Measurements from ENCODE around the gene YIPF2.
"Not testable (repeated sequence)": the region's sequence is repeated elsewhere in the genome, so short reads cannot be mapped to it uniquely, and the experiment has no call there.

The YIPF2 gene

DNA sequence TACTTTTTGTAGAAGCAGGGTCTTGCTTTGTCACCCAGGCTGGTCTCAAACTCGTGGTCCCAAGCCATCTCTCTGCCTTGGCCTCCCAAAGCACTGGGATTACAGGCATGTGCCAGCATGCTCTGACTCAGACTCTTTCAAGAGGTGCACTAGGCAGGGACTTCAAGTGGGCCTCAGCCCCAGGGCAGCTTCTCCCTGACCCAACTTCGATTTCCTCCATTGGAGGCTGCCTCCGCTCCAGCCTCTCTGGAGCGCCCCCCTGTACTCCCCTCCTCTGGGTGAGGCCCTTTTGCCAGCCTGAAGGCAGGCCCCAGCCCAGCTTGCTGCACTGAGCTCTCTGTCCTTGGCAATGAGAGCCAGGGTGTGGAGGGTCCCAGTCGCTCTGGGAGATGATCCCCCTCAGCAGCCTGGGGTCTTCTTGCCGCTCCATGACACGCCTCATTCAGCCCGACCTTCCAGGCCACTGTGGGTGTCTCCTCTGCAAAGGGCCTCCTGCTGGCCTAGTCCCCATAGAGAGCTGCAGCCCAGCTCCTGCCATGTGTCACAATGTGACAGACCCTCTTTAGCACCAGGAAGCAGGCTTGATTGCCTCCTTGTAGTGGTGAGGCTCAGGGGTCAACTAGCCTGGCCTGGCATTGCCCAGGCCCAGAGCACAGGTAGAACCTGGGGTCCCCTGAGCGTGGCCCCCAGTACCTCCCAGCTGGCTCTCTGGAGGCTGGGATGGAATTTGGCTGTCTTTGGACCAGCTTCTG, 40.6 kb downstream of the YIPF2 start:
- no peaks in the 10 kb centered on the region for H3K4me1 Mint-ChIP-seq (ENCODE audit: low read depth)
- H3K27ac Mint-ChIP-seq: no peak overlapping the region
- no peaks in the 10 kb centered on the region for H3K9me3 Mint-ChIP-seq

DNA sequence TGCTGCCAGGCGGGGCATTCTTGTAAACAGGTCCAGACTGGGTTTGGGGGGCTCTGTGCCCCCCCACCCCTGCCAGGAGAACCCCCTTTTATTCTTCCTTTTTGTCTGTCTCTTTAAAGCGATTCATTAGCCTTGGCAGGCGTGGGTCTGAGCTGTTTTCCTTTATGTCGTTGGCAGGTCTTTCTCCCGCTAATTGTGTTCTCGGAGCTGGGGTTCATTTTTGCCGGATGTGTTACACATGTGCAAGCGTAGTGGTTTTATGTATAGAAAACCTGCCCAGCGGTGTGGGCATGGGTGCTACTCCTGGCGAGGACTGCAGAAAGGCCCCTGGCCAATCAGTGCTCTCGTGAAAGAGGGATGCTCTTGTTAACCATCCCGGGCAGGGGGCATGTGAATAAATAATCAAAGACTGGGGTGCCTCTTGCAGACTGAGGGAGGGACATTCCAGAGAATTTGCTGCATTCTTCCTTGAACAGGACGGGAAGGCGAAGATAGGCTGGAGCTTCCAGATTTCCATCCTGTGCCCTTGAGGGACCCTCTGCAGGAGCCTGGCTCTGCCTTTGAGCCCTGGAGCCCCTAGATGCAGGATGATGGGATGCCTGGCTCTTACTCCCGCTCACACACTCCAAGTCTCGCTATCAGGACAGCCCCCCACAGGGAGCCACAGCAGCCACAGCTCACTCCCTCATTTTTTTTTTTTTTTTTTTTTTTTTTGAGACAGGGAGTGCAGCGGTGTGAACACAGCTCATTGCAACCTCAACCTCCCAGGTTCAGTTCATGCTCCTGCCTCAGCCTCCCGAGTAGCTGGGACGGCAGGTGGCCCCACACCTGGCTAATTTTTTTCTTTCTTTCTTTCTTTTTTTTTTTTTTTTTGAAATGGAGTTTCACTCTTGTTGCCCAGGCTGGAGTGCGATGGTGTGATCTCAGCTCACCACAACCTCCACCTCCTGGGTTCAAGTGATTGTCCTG, 43.0 kb downstream of the YIPF2 start:
- Mint-ChIP-seq H3K4me1 (ENCODE audit: low read depth) (no peaks in the 10 kb centered on the region), H3K27ac (no peak overlapping the region)

More for the DNA sequence above, 40.6 kb downstream of the YIPF2 start:
- H3K36me3 Mint-ChIP-seq (ENCODE audit: low read depth): no peaks in the 10 kb centered on the region
- no peak for DNase-seq (ENCODE audit: low spot score)
- no peak overlapping the region for H3K4me3 Mint-ChIP-seq
- no peaks in the 10 kb centered on the region for H3K27me3 Mint-ChIP-seq (ENCODE audit: low read depth)

DNA sequence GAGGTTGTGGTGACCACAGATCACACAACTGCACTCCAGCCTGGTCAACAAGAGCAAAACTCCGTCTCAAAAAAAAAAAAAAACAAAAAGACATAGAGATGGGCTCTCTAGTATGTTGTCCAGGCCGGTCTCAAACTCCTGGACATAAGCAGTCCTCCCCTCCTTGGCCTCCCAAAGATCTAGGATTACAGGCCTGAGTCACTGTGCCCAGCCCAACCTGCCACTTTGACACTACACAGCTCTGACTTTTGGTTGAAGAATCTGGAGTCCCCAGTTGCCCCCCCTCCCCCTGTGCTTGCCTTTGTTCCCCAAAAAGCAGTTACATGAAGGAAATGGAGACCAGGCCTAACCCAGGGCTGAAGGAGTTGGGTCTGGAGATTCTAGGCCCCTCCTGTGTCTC, 44.2 kb downstream of the YIPF2 start:
- no peak overlapping the region for H3K4me3 Mint-ChIP-seq
- DNase-seq (ENCODE audit: low spot score): no peak
- peaks cover 3% of the 10 kb centered on the region for H3K4me1 Mint-ChIP-seq (ENCODE audit: low read depth)
- no peaks in the 10 kb centered on the region for H3K9me3 Mint-ChIP-seq
- no peaks in the 10 kb centered on the region for H3K27me3 Mint-ChIP-seq (ENCODE audit: low read depth)
- H3K27ac Mint-ChIP-seq: no peak overlapping the region
- H3K36me3 Mint-ChIP-seq (ENCODE audit: low read depth): peaks cover 1% of the 10 kb centered on the region

More for the DNA sequence above, 43.0 kb downstream of the YIPF2 start:
- H3K4me3 Mint-ChIP-seq: no peak overlapping the region
- no peaks in the 10 kb centered on the region for H3K36me3 Mint-ChIP-seq (ENCODE audit: low read depth)
- DNase-seq (ENCODE audit: low spot score): no peak
- H3K27me3 Mint-ChIP-seq (ENCODE audit: low read depth): no peaks in the 10 kb centered on the region
- H3K9me3 Mint-ChIP-seq: no peaks in the 10 kb centered on the region

DNA sequence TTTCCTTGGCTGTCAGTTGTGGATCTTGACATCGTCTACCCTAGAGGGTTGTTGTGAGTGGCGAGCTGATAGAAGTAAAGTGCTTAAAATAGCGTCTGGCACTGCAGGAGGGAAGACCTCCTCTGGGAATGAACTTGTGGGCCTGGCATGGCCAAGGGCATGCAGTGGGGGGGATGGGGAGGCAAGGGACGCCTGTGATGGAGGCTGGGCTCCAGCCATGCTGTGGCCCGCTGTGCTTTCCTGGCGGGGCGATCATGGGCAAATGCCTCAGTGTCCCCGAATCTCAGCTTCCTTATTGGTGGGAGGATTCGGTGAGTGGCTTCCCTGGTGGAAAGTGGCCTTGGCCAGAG, 46.4 kb downstream of the YIPF2 start:
- Mint-ChIP-seq H3K4me3 (no peak overlapping the region), H3K9me3 (no peaks in the 10 kb centered on the region), H3K36me3 (ENCODE audit: low read depth) (peaks cover 2% of the 10 kb centered on the region), H3K27me3 (ENCODE audit: low read depth) (no peaks in the 10 kb centered on the region), H3K4me1 (ENCODE audit: low read depth) (peaks cover 15% of the 10 kb centered on the region), H3K27ac (no peak overlapping the region)
- no peak for DNase-seq (ENCODE audit: low spot score)

DNA sequence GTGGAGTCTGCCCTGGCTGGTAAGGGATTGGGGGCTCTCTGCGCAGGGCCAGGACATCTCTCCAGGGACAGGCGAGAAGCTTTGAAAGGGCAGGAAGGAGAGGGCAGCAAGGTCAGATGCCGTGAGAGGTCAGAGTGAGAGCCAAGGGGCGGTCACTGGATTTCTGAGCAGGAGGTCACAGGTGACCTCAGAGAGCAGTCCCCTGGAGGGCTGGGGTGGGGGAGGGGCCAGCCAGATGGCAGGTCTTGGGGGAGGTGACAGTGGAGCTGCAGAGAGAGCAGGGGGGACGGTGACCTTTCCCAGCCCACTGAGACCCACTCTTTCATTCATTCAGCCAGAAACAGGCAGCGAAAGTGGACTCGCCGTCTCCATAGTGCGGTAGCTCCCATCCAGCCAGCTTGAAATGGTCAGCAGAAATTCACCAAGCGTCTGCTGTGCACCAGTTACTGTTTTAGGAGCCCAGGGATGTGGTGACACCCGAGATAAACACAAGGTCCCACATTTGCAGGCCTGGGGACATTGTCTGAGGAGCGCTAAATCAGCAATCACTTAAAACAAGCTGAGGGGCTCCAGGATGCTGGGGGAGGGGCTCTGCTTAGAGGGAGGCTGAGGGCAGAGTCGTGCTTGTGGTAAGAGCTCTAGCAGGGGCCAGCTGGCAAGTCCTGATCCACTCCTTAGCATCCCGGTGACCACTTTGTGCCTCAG, 46.9 kb downstream of the YIPF2 start:
- no peak for DNase-seq (ENCODE audit: low spot score)
- Mint-ChIP-seq H3K27ac (no peak overlapping the region), H3K9me3 (no peaks in the 10 kb centered on the region)

DNA sequence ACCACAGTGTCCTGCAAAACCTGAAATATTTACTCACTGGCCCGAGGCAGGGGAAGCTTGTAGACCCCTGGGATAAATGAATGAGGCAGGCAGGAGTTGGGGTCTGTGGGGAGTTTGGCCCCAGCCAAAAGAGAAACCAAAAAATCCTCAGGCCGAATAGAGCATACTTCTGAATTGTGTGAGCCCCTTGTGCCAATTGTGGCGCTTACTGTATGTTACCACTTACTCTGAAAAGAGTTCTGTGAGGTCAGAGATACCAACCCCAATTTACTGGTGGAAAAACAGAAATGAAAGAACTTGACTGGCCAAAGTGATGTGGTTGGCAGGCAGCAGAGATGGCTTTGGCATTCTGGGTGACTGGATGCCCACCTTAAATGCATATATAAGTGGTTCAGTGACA, 50.2 kb downstream of the YIPF2 start:
- DNase-seq (ENCODE audit: low spot score): no peak
- Mint-ChIP-seq H3K4me3 (peak overlapping the region; percentile 51), H3K4me1 (ENCODE audit: low read depth) (peaks cover 24% of the 10 kb centered on the region), H3K27me3 (ENCODE audit: low read depth) (no peaks in the 10 kb centered on the region), H3K9me3 (no peaks in the 10 kb centered on the region), H3K27ac (peak overlapping the region; percentile 73), H3K36me3 (ENCODE audit: low read depth) (peaks cover 7% of the 10 kb centered on the region)

More for the DNA sequence above, 46.9 kb downstream of the YIPF2 start:
- Mint-ChIP-seq H3K27me3 (ENCODE audit: low read depth) (no peaks in the 10 kb centered on the region), H3K36me3 (ENCODE audit: low read depth) (peaks cover 2% of the 10 kb centered on the region), H3K4me3 (no peak overlapping the region), H3K4me1 (ENCODE audit: low read depth) (peaks cover 19% of the 10 kb centered on the region)

DNA sequence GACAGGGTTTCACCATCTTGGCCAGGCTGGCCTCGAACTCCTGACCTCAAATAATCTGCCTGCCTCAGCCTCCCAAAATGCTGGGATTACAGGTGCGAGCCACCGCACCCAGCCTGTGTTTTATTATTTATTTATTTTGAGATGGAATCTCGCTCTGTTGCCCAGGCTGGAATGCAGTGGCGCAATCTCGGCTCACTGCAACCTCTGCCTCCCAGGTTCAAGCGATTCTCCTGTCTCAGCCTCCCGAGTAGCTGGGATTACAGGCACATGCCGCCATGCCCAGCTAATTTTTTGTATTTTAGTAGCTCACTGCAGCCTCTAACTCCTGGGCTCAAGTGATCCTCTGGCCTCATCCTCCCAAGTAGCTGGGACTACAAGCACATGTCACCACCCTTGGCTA, 50.8 kb downstream of the YIPF2 start:
- peak overlapping the region; percentile 73 for H3K27ac Mint-ChIP-seq
- DNase-seq (ENCODE audit: low spot score); H3K27me3 Mint-ChIP-seq (ENCODE audit: low read depth); H3K36me3 Mint-ChIP-seq (ENCODE audit: low read depth); H3K4me3 Mint-ChIP-seq; H3K9me3 Mint-ChIP-seq: not testable (repeated sequence)
- H3K4me1 Mint-ChIP-seq (ENCODE audit: low read depth): peaks cover 30% of the 10 kb centered on the region

DNA sequence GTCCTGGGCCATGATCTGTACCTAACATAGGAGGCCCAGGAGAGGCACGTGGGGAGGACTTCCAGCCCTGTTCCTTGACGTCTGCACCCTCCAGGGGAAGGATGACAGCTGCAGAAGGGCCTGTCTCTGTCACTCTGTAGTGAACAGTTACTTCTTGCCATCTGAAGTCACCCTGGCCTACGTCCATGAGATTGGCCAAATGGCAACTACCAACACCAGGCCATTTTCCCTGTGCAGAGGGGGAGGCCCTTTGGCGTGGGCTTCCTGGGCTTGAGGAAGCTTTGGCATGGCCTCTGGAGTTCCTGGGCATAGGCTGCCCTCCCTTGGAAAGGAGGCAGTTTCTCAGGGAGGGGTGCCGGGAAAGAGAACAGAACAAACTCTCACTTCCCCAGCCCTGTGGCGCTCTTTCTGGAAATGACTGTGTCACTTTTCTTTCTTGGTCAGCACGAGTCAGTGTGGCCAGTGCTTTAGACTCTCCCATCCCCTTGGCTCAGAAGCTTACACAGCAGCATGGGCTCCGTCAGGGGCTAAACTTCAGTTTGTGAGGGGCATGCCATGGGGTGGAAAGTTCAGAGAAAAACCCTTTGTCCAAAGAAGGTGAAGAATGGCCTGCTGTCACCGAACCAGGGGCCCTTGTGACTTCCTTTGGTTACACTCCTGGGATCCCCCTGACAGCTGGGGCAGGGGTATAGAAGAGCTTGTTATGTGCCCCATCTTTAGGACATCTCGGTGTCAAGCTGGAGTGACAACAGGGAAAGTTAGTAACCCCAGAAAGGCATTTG, 51.8 kb downstream of the YIPF2 start:
- no peak for DNase-seq (ENCODE audit: low spot score)
- Mint-ChIP-seq H3K4me1 (ENCODE audit: low read depth) (peaks cover 31% of the 10 kb centered on the region), H3K27me3 (ENCODE audit: low read depth) (no peaks in the 10 kb centered on the region), H3K4me3 (no peak overlapping the region), H3K27ac (peak overlapping the region; percentile 26), H3K36me3 (ENCODE audit: low read depth) (peaks cover 9% of the 10 kb centered on the region), H3K9me3 (no peaks in the 10 kb centered on the region)

DNA sequence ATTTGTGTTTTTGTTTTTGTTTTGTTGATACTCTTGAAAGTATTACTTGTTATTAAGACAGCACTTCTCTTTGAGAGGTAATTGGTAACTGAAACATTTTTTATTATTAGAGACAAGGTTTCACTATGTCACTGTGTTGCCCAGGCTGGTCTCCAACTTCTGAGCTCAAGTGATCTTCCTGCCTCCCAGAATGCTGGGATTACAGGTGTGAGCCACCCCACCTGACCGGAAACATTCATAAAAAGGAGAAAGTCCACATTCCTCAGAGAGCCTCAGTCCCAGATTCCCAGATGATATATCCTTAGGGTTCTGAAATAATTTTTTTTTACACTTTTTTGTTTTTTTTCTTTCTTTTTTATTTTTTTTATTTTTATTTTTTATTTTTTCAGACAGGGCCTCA, 54.4 kb downstream of the YIPF2 start:
- peak overlapping the region; percentile 55 for H3K27ac Mint-ChIP-seq
- peaks cover 34% of the 10 kb centered on the region for H3K4me1 Mint-ChIP-seq (ENCODE audit: low read depth)
- peak overlapping the region; percentile 42 for H3K4me3 Mint-ChIP-seq

DNA sequence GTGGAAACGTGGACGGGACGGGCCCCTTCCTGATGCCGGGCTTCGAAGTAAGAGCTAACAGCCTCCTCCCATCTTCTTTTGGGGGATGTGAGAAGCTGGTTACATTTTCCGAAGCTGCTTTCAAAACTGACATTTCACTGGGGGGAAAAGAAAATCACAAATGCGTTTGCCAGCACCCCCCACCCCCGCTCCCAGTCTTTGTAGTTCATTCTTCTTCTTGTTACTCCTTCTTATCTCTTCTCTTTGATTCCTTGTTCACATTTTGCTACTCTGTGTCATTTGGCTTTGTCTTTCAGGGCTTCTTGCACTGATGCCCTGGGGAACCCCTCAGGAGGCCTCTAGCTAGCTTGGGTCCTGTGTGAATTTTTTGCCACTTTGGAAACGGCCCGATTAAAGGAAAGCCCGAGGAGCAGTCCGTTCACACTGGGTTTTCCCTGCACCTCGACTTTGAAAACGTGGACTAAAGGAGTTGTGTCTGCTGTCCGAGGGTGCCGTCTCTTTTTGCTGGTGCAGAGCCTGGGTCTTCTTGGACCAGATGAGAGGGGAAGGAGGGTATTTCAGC, 55.8 kb downstream of the YIPF2 start:
- H3K36me3 Mint-ChIP-seq (ENCODE audit: low read depth): peaks cover 6% of the 10 kb centered on the region
- H3K4me1 Mint-ChIP-seq (ENCODE audit: low read depth): peaks cover 31% of the 10 kb centered on the region
- peak overlapping the region; percentile 95 for H3K27ac Mint-ChIP-seq
- H3K4me3 Mint-ChIP-seq: peak overlapping the region; percentile 92
- H3K27me3 Mint-ChIP-seq (ENCODE audit: low read depth): no peaks in the 10 kb centered on the region
- DNase-seq (ENCODE audit: low spot score): no peak
- no peaks in the 10 kb centered on the region for H3K9me3 Mint-ChIP-seq

More for the DNA sequence above, 54.4 kb downstream of the YIPF2 start:
- Mint-ChIP-seq H3K36me3 (ENCODE audit: low read depth) (peaks cover 6% of the 10 kb centered on the region), H3K27me3 (ENCODE audit: low read depth) (no peaks in the 10 kb centered on the region), H3K9me3 (no peaks in the 10 kb centered on the region)
- DNase-seq (ENCODE audit: low spot score): no peak

All from T-helper 2 cell treated with Interferon-gamma antibody and Interleukin-4, amounts not matched to agents 5 μg/mL and 100 μg/mL, for 36 hours (primary cell).